22Rv1 (cell line): Measurements from ENCODE around the gene ZNF428.

Experiments
- H3K27ac ChIP-seq: fragments of 450-650 bp; 2 replicates; pipeline ENCODE4 v1.5.1; 2017
- ZFX ChIP-seq: fragments of 450-650 bp; IDR thresholded peaks from 2 replicates; pipeline ENCODE4 v1.6.1; 2017; ENCODE audit warnings: antibody characterized with exemption, borderline replicate concordance
- TF ChIP-seq, protein P1 (sequence below): fragments of 450-650 bp; IDR thresholded peaks from 2 replicates; pipeline ENCODE4 v1.5.1; 2017; ENCODE audit warnings: mild to moderate bottlenecking

ZNF428 gene

DNA sequence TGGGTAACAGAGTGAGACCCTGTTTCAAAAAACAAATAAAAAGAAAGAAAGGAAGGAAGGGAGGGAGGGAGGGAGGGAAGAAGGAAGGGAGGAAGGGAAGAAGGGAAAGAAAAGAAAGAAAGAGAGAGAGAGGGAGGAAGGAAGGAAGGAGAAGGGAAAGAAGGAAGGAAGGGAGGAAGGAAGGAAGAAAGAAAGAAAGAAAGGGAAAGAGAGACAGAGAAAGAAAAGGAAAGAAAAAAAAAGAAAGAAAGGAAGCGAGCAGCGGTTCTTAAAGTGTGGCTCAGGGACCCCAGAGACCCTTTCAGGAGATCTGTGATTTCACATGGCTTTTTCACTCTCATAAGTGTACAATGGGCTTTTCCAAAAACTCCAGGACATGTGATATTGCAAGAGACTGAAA, 30.1 kb upstream of the ZNF428 start:
- no peak for TF ChIP-seq ZFX
- TF ChIP-seq, protein P1, sequence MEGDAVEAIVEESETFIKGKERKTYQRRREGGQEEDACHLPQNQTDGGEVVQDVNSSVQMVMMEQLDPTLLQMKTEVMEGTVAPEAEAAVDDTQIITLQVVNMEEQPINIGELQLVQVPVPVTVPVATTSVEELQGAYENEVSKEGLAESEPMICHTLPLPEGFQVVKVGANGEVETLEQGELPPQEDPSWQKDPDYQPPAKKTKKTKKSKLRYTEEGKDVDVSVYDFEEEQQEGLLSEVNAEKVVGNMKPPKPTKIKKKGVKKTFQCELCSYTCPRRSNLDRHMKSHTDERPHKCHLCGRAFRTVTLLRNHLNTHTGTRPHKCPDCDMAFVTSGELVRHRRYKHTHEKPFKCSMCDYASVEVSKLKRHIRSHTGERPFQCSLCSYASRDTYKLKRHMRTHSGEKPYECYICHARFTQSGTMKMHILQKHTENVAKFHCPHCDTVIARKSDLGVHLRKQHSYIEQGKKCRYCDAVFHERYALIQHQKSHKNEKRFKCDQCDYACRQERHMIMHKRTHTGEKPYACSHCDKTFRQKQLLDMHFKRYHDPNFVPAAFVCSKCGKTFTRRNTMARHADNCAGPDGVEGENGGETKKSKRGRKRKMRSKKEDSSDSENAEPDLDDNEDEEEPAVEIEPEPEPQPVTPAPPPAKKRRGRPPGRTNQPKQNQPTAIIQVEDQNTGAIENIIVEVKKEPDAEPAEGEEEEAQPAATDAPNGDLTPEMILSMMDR, result no peak
- no peak overlapping the region for H3K27ac ChIP-seq

DNA sequence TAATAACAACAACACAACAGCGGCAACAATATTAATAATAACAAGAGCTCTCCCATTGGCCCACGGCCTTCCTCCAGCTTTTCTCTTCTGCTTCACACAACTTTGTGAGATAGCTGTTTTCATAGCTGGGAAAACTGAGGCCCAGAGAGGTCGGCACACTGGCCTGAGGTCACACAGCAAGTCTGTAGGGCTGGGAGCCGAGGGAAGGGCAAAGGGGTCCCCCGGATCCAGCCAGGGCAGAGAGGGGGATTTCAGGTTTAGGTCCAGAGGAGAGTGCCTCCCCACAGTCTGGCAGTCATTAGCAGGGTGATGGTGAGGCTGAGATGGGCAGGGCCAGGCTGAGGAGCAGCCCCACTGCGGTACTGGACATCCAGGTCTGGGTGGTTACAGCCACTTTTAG, 29.2 kb upstream of the ZNF428 start:
- H3K27ac ChIP-seq, result no peak overlapping the region
- TF ChIP-seq ZFX, result no peak
- TF ChIP-seq, protein P1, result no peak

DNA sequence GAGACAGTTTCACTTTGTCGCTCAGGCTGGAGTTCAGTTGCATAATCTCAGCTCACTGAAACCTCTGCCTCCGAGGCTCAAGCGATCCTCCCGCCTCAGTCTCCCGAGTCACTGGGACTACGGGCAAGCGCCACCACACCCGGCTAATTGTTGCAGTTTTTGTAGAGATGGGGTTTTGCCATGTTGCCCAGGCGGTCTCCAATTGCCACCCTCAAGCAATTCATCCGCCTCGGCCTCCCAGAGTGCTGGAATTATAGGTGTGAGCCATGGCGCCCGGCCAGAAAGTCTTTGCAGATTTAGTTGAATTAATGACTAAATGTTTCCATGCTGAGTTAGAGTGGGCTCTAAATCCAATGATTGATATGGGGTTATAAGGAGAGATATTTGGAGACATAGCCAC, 24.8 kb upstream of the ZNF428 start:
- no peak overlapping the region for H3K27ac ChIP-seq
- TF ChIP-seq, protein P1, result no peak
- no peak for TF ChIP-seq ZFX

- no peak overlapping the region for H3K27ac ChIP-seq
- TF ChIP-seq ZFX, result no peak
Observed at GRCh38 chr19:43643326-43643725, 23.9 kb upstream of the ZNF428 start.

DNA sequence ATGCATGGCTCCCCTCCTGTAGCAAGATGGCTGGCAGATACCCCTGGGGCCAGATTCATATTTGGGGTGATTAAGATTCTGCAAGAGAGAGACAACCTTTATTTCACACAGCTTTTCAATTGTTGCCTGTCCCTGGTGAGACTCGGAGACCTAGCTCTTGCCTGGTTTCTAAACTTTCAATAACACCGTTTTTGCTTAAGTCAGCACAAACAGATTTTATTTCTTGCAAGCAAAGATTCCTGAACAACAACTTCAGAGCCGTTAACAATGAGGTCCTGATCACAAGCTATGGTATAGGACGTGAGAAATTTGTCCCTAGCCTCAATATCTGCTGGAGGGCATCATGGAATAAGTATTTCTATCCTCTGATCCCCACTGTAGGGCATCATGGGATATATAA, 23.1 kb upstream of the ZNF428 start:
- no peak overlapping the region for H3K27ac ChIP-seq
- TF ChIP-seq, protein P1, result no peak
- no peak for TF ChIP-seq ZFX

- TF ChIP-seq ZFX, result no peak
- TF ChIP-seq, protein P1, result no peak
- H3K27ac ChIP-seq, result no peak overlapping the region
Observed at GRCh38 chr19:43641333-43641732, 21.9 kb upstream of the ZNF428 start.

DNA sequence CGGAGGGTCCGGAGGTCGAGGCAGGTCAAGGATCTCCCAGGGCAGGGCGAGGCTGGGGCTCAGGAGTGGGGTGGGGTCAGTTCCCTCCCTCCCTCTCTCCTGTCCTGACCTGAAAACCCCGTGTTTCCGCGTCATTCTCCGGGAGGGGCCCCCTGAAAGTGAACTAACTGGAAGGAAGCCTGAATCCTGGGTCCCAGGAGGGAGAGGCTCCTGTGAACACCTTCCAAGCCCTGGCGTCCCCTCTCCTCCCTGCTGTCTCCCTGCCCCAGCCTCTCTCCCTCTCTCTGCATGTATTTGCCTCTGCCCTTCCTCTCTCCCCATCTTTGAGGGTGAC, 21.0 kb upstream of the ZNF428 start:
- TF ChIP-seq, protein P1, result no peak
- no peak for TF ChIP-seq ZFX
- H3K27ac ChIP-seq, result no peak overlapping the region
